Activated CD4-positive, CD25-positive, alpha-beta regulatory T cell treated with anti-CD3 and anti-CD28 coated beads, Interleukin-2, amount 50 U/mL, for 24 hours (primary cell): ENCODE measurements around the gene COG4.

ENCODE experiments used
- ATAC-seq, 2 donors: fragments of 150-1000 bp; cut with Tn5 transposase; one replicate each; pipeline ENCODE4 v1.10.0; 2021; ENCODE audit warnings: mild to moderate bottlenecking in 1 of 2, moderate library complexity in 1 of 2

COG4 gene

DNA sequence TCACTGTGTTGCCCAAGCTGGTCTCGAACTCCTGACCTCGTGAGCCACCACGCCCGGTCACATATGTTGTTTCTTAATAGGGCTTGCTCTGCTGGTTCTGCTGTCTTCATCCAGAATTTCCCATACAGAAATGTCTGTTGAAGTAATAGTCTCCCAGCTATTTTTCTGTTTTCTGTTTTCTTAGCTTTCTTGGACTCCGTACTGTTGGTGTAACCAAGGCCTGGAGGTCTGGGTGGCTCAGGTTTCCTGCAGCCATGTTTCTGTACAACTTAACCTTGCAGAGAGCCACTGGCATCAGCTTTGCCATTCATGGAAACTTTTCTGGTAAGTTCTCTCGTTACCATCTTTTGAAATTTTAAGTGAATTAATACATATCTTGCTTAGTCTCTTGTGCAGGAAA, 3.0 kb upstream of the COG4 start:
- no peak for ATAC-seq

- ATAC-seq = peak in 1 of 2 donors; percentile 6
Observed at GRCh38 chr16:70524399-70524825, 1.1 kb upstream of the COG4 start.

- peak; percentile 55 to 61 for ATAC-seq
Observed at GRCh38 chr16:70523743-70524398, 517 bp upstream of the COG4 start, which contains the start of gene SF3B3. SF3B3 (plus strand) TSS chr16:70523816; CDS start chr16:70526657, 2,841 bp downstream.

DNA sequence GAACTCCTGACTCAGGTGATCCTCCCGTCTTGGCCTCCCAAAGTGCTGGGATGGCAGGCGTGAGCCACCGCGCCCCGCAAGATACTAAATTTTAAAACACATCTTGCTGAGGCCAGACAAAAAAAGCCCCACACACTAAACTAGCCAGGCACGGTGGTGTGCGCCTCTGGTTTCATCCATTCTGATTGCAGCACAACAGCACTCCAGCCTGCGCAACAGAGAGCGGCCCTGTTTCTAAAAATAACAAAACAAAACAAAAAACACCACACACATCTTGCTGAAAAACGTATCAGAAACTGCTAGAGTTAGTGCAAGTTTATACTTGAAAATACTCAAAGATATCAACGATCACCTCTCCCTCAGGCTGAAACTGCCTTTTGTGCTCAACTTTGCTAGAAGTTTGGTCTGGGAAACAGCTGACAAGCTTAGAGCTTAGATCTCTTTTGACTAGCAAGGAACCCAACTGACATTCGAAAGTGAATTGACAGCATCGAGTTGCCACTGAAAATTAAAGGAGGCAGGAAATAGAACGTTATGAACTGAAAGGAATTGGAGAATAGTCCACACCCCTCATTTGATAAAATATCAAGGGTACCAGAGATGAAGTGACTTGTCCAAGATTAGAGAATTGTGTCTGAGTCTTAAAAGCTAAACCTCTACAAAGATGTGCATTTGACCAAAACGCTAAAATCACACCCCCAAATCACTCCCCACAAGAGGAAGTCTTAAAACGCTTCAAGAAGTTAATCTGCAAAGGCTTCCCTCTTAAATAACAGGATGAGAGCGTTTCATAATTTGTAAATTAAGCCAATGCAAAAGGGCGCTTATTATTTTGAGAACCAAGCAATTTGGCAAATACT, 908 bp downstream of the COG4 start:
- ATAC-seq = no peak

GRCh38 chr16:70520612-70521297, 2.6 kb downstream of the COG4 start:
- peak; percentile 60 to 72 for ATAC-seq

- ATAC-seq = no peak
Observed at GRCh38 chr16:70512456-70512855, 10.9 kb downstream of the COG4 start.

- ATAC-seq = no peak
Observed at GRCh38 chr16:70511833-70512232, 11.5 kb downstream of the COG4 start.

- no peak for ATAC-seq
Observed at GRCh38 chr16:70510216-70510615, 13.1 kb downstream of the COG4 start.

GRCh38 chr16:70508752-70509151, 14.6 kb downstream of the COG4 start:
- no peak for ATAC-seq

- ATAC-seq = peak in 1 of 2 donors; percentile 65
Observed at GRCh38 chr16:70496513-70496912, 26.8 kb downstream of the COG4 start.

DNA sequence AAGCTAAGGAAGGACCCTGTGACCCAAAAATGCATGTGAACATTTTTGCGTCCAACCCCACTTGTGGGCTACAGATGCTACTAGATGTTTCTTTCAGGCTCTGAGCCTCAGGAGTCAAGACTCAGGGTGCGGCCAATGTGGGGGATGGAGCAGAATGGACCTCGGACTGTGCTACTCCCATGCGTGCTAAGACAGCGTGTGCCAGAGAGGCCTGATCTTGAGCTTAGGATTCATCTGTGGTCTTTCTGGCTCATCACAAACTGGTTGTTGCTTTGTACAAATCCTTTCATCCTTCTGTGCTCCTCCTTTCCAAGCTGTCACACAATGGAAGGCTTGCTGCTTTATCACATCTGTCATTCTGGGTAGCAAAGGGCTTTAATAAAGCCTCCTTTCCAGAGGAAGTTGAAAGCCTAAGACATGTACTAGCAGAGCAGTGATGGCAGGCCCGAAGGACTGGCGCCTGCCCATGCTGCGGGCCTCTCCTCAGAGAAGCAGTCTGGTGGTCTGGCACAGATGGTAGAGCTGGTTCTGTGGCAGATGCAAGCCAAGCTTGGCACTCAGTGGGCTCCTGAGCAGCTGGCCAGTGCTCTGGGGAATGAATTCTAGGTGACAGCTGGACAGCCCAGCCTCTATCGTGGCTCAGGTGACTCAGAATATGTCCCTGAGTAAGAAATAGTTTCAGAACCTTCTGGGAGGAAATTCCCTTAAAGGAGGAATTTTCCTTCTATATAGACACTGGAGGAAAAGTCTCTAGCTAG, 27.8 kb downstream of the COG4 start:
- ATAC-seq = no peak

DNA sequence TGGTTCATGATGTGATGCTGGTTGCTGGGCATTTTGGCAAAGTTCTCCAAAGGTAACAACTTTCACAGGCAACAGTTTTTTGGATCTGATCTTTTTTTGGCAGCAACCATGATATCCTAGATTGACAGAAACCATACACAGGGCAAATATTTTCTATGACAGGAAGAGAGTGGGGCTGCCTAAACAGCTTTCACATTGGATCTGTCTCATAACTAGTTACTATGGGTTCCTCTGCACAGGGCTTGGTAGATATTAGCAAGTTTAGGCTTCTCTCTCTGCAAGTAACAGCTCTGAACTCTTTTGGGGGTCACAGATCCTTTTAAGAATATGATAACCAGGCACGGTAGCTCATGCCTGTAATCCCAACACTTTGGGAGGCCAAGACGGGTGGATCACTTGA, 28.6 kb downstream of the COG4 start:
- ATAC-seq = no peak

GRCh38 chr16:70494202-70494770, 29.1 kb downstream of the COG4 start:
- no peak for ATAC-seq

DNA sequence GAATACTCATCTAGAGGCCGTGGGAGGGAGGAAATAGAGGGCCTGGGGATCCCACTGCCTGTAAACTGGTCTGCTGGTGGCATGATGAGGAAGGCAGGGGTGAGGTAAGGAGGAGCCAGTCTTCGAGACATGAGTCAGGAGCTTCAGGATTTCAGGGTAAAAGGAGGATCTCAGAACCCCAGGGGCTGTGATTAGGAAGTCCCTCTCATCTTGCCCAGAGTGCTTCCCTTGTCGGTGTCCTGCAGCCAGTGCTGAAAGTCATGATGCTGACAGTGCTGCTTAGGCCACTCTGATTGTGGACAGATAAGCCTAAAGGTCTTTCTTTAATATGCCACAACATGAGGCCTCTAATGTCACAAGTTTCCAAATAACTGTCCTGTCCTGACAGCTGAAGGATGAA, 29.6 kb downstream of the COG4 start:
- no peak for ATAC-seq

DNA sequence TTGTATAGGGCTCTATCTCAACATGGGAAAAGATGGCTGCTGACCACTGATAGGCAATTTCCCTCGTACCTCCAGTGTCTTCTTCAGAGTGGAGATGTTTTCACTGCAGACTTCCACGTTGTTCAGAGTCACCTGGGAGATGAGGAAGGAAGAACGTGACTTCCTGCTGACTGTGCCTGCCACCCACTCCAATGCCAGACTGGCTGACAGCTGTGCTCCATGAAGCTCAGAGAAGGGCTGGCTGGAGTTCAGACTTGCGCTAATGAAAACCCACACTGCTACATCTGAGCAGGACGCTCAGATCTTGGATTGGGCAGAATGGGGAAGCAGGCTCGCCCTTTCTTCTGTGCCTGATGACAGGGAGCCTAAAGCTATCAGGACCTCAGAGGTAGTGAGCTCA, 33.1 kb downstream of the COG4 start:
- ATAC-seq = no peak

DNA sequence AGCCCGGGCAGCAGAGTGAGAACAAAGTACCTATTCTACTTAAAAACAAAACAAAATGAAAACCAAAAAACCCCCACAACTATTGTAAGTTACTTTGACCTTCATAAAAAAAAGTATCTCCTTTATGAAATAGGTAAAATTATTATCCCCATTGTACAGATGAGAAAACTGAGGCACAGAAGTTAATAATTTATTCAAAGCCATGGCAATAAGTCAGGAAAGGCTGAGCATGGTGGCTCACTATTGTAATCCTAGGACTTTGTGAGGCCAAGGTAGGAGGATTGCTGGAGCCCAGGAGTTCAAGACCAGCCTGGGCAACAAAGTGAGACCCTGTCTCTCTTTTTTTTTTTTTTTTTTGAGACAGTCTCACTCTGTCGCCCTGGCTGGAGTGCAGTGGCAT, 38.5 kb downstream of the COG4 start:
- no peak for ATAC-seq

- ATAC-seq = no peak
Observed at GRCh38 chr16:70483426-70483825, 39.9 kb downstream of the COG4 start.

DNA sequence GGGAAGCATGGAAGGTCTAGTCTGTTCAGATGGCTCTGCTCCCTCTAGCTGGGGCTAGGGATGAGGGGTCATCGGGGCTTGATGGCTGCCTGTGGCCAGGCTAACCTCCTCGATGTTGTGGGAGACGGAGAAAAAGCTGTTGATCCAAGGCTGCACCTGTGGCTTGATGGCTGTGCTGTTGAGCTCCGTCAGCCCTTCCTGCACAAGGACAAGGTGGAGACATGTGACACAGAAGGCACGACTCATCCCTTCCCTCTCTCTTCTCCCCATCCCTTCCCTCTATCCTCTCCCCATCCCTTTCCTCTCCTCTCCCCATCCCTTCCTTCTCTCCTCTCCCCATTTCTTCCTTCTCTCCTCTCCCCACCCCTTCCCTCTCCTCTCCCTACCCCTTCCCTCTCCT, 40.7 kb downstream of the COG4 start:
- ATAC-seq = no peak

GRCh38 chr16:70481929-70482536, 41.3 kb downstream of the COG4 start:
- no peak for ATAC-seq

GRCh38 chr16:70480127-70481105, 42.9 kb downstream of the COG4 start:
- ATAC-seq = no peak

GRCh38 chr16:70478912-70479341, 44.4 kb downstream of the COG4 start:
- ATAC-seq = no peak
